GM18867 (cell line): ENCODE results near the gene ZNF710.
"Not testable (repeated sequence)": the region's sequence is repeated elsewhere in the genome, so short reads cannot be mapped to it uniquely, and the experiment has no call there.

Source experiments
- ATAC-seq: cut with Tn5 transposase; IDR thresholded peaks from one replicate; pipeline ENCODE4 v1.9.1; 2021; ENCODE audit warnings: mild to moderate bottlenecking, moderate library complexity; ENCODE audit not compliant: unreplicated experiment

The ZNF710 gene

DNA sequence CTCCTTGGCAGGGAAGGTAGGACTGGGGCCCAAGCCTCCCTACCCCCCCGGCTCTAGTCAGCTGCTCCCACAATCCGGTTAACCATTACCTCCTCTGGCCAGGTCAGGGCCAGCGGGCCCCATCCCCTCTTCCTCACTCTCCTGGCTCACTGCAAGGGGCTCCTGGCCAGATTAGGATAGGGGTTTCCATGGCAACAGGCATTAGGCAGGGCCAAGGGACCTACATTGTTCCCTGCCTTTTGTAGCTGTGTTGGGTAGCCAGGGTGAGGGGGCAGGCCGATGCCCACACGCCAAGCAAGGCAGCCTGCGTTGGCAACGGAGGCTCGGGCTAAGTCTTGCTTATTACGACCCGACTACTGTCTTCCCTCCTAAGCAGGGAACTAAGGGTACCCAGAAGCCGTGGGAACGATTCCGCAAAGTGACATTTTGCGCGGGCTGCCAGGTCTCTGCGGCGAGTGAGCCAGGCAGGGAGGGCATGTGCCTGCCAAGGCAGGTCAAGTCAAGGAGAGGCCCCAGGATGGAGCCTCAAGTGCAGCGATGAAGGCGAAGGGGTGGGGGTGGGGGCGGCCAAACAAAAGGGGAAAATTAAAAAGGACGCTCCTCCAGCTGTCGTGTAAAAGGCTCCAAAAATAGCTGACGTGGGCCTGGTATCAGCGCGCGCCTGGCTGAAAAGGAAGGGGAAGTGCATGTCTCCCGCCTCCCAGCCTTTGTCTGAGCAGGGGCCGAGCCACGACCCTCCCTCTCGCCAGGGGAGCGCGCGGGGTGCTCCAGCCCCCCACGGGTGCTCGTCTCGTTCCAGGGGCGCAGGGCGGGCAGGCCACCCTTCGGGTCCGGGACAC is 100.2 kb downstream of the ZNF710 start:
- no peak for ATAC-seq

DNA sequence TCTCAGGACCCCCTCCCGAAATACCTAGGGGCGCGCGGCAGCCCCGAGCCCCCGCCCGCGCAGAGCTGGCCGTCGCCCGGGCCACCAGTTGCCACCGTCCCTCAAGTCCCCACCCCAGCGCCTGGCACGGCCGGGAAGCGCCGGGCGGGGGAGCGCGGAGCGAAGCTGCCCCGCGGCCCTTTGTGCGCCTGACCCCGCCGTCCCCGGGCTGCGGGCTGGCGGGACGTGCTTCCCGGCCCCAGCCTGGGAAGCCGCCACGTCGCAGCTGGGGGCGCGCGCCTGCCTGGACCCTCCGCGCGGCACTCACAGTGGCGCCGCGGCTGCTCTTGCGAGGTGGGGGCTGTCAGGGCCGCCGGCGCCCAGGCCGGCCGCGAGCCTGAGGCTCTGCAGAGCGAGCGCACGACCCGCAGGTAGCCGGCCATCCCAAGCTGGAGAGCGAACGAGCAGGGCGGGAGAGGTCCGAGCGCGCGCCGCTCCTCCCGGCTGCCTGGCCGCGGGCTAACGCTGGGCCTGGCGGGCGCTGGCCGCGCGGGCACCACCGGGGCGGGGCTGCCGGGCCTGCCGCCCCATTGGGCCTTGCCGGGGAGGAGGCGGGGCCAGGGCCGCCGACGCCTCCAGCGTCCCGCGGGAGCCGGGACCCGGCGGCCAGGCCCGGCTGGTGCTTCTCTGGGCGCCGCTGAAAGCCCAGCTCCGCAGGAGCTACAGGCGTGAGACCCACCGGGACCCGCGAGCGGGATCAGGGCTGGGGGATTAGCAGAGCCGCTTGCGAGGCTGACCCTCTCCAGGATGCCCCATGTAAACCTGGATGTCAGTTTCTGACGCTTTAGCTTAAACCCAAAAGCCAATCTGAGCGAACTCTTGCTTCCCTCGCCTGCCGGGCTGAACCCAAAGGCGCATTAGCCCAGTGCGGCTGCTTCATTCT is 101.1 kb downstream of the ZNF710 start, which contains the start of gene IDH2:
Gene IDH2, minus strand, starts transcription at position 500 of the 922 bp plus-strand sequence. Its CDS starts 78 bp downstream, at position 422.
- ATAC-seq = peak; percentile 73

DNA sequence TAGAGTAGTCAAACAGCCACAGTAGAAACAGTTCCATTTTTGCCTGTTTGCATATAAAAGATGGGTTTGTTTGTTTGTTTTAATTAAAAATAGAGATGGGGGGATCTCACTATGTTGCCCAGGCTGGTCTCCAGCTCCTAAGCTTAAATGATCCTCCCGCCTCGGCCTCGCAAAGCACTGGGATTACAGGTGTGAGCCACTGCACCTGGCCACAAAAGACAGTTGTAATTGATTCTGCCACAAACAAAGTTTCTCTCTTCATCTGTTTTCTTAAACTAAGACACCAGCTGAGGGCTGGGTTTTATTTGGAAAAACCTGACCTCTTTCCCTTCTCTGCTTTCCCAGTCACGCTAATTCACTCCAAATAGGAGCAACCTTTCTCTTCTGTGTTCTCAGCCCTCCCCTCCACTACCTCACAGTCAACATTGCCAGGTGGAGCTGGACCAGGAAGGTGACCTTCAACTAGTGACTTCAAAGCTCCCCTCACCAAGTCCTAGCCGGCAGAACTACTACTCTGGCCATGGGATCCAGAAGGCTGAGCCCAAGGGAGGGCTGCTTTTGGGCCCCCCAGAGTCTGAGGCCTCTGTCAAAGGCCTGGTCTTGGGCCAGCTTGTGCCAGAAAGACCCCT is 102.7 kb downstream of the ZNF710 start:
- no peak for ATAC-seq

DNA sequence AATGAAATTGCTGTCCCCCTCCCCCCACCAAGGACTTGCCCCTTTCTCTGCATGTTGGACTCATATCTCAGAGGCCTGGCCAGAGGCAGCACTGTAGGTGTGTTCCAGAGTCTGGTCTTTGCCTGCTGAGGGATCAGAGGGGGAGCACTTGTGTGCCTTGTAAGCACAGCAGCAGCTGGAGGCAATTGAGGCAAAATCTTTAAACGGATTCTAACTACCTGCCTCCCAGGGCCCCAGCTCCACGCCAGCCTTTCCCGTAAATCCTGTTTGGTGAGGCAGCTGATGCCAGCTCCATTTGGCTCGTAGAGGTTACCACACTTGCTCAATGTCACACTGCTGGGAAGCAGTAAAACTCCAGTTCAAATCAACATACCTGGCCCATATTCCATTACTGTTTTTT is 103.4 kb downstream of the ZNF710 start:
- no peak for ATAC-seq

DNA sequence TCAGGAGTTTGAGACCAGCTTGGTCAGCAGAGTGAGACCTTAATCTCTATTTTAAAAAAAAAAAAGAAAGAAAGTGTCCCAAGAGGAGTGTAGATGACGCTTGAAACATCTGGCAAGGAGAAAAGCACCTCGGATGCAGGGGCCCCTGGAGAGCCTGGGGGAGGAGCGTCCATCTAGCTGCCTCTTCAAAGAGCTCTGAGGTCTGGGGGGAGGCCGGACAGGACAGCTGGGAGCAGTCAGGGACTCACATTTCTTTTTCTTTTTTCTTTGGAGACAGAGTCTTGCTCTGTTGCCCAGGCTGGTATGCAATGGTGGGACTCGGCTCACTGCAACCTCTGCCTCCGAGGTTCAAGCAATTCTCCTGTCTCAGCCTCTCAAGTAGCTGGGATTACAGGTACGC is 104.4 kb downstream of the ZNF710 start:
- no peak for ATAC-seq

DNA sequence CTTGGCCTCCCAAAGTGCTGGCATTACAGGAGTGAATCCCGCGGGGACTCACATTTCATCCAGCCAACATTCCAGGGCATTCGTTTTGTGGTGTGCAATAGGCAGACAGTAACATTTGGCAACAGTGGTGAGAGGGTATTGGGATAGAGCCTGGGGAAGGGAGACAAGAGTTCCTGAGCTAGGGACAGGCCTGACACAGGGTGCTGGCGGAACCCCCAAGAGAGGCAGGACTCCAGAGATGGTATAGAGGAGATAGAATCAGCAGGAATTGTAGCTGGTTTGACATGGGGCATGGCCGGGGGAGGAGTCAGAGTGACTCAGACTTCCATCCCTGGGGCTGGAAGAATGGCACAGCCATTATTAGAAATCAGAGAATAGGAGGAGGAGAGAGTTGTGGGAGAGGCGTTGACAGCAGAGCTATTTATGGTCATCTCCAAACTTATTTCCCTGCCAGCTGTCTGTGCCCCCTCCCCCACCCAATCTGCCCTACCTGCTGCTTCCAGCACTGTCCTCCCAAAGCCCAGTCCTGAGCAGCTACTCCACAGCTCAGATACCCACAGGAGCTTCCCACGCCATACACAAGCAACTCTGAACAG is 105.5 kb downstream of the ZNF710 start:
- ATAC-seq = no peak

DNA sequence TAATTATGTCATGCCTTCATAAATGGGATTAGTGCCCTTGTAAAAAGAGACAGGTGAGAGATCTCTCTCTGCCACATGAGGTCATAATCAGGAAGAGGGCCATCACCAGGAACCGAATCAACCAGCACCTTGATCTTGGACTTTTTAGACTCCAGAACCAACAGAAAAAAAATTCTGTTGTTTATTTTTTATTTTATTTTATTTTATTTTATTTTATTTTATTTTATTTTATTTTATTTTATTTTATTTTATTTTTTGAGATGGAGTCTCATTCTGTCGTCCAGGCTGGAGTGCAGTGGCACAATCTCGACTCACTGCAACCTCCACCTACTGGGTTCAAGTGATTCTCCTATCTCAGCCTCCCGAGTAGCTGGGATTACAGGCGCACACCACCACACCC is 106.9 kb downstream of the ZNF710 start:
- ATAC-seq = not testable (repeated sequence)

DNA sequence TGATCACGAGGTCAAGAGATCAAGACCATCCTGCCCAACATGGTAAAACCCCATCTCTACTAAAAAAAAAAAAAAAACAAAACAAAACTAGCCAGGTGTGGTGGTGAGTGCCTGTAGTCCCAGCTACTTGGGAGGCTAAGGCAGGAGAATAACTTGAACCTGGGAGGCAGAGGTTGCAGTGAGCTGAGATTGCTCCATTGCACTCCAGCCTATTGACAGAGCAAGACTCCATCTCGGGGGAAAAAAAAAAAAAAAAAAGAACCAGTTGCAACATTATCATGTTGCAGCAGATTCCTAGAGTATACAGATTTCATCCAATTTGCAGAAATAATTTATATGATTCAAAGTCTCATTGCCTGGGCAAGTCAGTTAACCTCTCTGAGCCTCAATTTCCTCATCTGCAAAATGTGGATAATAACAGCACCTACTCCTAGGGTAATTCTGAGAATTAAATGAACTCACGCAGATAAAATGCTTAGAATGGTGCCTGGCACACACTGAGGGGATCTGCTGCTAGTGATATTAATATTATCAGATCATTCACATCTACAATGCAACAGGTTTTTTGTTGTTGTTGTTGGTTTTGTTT is 108.1 kb downstream of the ZNF710 start:
- ATAC-seq = not testable (repeated sequence)

DNA sequence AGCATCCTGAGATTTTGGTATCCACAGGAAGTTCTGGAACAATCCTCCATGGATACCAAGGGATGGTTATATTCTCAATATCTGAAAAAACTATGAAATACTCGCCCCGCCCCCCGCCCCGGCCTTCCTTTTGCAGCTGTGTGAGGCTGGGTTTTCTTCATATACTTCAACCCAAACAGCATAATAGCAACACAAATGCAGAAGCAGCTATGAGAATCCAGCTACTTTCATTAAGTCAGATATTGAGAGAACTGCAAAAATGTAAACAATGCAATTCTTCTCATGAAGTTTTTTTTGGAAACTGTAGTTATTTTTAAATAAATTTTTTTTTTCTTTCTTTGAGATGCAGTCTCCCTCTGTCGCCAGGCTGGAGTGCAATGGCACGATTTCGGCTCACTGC is 112.0 kb downstream of the ZNF710 start:
- ATAC-seq = no peak

DNA sequence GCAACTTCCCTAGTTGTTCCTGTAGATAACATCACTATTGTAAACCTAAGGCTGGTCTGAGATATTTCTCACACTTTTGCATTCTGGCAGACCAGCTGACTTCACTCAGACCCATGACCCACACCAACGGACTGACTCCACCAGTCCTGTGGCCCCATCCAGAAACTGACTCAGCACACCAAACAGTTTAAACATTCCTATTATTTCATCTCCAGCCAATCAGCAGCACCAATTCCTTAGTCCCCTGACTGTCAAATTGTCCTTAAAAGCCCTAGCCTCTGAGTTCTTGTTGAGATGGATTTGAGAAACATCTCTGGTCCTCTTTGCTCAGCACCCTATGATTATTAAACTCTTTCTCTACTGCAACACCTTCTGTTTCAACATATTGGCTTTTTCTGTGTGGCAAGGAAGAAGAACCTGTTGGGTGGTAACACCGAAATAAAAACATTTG is 113.4 kb downstream of the ZNF710 start:
- no peak for ATAC-seq

DNA sequence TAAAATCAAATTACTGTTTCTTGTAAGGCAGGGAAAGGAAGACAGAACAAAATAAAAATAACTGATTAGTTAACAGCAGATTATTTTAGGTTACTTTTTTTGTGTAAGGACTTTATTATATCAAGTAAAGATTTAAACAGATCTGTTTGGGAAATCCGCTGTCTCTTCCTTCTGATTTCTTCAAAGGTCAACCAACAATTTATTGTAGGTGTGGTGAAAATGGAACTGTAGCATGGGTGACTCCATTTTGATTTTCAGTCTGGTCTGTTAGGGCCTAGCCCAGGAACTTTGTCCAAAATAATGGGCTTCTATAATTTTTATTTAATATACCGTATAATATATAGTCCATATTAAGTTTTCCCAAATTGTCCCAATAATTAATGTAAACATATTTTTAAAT is 114.7 kb downstream of the ZNF710 start:
- ATAC-seq = no peak

DNA sequence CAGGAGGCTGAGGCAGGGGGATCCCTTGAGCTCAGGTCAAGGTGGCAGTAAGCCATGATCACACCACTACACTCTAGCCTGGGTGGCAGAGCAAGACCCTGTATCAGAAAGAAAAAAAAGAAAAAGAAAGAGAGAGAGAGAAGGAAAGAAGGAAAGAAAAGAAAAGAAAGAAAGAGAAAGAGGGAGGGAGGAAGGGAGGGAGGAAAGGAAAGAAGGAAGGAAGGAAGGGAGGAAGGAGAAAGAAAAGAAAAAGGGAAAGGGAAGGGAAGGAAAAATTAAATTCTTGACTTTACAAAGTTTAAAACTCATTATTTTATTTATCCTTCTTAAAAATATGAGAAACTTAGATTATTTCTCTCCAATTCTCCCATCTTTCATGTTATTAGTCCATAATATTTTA is 118.2 kb downstream of the ZNF710 start:
- no peak for ATAC-seq

DNA sequence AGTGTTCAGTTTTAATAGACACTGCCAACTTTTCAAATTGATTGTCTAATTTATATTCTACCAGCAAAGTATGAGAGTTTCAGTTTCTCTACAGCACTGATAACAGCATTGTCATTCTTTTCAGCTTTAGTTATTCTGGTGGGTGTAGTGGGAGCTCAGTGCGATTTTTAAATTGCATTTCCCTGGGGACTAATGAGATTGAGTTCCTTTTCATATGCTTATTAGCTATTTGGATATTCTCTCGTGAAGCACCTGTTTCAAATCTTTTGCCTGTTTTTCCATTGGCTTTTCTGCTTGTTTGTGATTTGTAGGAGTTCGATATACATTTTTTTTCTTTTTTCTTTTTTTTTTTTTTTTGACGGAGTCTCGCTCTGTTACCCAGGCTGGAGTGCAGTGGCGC is 120.0 kb downstream of the ZNF710 start:
- ATAC-seq = no peak

DNA sequence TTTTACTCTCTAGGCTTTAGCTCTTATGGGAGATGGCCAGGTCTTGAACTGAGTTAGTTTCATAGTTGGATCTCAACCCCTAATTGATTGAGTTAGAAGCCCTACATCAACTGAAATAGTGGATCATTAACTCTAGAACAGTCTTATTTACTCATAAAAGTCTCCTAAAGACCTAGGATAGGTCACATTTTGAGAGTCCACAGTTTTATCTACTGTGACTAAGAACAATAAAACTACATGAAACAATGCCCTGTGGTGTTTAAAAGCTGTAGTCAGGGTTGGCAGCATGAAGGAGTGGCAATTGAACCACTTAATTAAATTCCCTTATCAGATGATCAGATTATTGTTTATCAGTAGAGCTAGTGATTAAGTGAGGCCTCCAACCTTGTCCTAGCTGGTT is 123.4 kb downstream of the ZNF710 start:
- no peak for ATAC-seq

DNA sequence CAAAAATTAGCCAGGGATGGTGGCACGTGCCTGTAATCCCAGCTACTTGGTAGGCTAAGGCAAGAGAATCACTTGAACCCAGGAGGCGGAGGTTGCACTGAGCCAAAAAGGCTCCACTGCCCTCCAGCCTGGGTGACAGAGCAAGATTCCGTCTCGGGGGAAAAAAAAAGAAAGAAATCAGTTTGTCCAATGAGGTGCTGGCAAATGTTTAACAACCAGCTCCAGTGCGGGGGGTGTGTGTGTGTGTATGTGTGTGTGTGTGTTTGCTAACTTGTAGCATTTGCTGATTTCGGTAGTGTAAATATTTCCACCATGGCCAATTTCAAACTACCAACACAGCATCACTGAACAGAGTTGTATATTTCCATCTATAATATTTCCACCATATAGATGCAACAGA is 124.9 kb downstream of the ZNF710 start:
- no peak for ATAC-seq

DNA sequence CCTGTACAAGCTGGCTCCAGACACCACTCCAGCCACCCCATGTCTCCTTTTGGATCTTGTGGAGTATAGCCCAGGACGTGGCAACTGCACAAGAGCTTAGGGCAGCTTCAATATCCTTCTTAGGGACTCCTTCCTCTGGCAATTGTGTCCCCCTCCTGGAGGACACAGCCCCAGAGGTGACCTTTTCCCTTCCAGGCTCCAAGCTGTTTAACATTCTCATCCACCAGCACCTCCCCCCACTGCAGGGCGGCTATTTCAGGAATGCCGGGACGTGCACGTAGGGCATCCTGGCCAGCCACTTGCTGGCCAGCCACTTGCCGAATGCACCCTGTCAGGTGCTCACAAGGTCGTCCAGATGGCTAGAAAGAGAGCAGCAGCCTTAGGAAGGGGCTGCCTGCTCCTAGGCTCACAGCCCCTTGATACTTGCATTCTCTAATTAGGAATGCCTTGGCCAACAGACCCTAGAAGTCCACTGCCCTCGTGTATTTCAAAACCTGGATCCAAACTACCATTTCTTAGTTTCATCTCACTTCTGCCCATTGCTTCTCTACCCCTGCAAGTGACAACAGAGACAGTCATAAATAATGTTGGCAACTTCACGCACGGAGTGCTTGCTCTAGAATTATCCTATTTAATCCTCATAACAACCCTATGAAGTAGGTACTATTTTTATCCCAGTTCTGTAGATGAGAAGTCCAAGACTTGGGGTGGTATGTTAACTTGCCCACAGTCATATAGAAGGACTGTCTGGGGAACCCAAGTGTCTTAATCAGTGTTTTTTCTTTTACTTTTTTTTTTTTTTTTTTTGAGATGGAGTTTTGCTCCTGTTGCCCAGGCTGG is 125.7 kb downstream of the ZNF710 start:
- no peak for ATAC-seq

DNA sequence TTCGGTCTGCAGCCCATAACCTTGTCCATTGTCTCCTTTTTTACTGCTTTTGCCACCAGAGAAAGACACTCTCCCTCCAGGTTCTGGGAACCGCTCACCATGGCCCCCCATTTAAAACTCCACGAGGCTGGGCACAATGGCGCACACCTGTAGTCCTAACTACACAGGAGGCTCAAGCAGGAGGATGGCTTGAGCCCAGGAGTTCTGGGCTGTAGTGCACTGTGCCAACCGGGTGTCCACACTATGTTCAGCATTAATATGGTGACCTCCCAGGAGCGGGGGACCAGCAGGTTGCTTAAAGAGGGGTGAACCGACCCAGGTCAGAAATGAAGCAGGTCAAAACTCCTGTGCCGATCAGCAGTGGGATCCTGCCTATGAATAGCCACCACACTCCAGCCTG is 129.2 kb downstream of the ZNF710 start:
- no peak for ATAC-seq
